Measurements from ENCODE around the gene TXNRD1.

Gene TXNRD1

DNA sequence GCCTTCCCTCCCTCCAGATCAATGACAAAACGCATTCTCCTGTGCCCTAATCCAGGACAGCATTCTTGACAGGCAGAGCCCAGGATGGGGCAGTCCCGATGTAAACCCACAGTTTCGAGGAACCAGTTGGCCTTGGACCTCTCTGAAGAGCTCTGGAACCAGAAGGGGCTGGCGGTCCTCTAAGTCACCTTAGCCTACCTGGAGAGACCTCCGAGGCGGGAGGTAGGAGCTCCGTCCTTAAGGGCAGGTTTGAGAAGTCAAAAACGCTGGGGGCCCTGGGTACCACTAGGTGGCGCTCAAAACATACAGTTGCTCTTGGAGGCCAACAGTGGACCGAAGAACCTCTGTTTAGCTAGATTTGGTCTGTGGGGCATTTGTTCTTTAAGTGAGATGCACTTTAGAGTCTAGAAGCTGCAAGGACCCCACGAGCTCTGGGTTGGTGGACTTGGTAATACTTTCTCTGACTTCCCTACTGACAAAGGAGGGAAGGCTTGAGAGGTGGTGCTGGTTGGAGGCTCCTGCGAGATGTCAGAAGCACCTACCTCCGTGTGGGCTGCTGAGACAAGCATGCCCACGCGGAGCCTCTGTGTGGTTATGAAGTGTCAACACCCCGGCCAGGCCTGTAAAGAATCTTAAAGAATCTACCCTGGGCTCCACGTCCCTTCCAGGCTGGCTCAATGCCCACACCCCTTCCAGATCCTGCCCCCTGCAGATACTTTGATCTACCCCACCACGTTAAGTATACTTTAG is 166.3 kb downstream of the TXNRD1 start:
- Histone ChIP-seq H3K4me3 (ENCODE audit: low read length) (no peak overlapping the region), H4K20me1 (ENCODE audit: control insufficient read depth, insufficient read depth, low read depth, low read length) (no peaks in the 10 kb centered on the region)

DNA sequence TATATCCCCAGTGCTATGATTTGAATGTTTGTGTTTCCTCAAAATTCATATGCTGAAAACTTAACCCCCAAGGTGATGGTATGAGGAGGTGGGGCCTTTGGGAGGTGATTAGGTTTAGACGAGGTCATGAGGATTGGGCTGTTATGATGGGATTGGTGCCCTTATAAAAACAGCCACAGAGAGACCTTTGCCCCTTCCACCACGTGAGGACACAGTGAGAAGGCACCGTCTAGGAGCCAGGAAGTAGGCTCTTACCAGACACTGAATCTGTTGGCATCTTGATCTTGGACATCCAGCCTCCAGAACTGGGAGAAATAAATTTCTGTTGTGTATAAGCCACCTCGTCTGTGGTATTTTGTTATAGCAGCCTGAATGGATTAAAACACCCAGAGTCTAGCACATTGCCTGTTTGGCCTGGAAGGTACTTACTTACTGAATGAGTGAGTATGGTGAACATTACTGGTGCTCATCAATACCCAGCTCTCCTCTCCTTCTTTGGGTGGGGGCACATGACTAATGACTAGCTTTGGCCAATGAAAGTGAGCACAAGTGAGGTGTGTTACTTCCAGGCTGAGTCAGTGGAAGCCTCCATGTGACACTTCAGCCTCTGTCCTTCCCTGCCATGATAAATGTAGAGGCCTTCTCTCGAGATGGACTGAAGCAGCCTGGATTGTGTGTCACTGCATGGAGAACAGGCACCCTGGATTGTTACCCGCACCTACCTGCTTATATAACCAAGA is 168.7 kb downstream of the TXNRD1 start:
- H3K4me3 ChIP-seq (ENCODE audit: low read length) = no peak overlapping the region
- H3K9me2 ChIP-seq (replicated peaks; ENCODE audit: control insufficient read depth, low read length) = no peaks in the 10 kb centered on the region
- peaks cover 7% of the 10 kb centered on the region; the same call in 1 of the 2 replicates for H3K27me3 ChIP-seq (ENCODE audit: control insufficient read depth, low read length)
- no peak overlapping the region for H3K27ac ChIP-seq (ENCODE audit: low read depth, low read length)
- no peaks in the 10 kb centered on the region for H3F3A ChIP-seq (ENCODE audit: control insufficient read depth, insufficient read depth)
- no peaks in the 10 kb centered on the region for H3K36me3 ChIP-seq (ENCODE audit: control insufficient read depth, low read length)
- H3K4me2 ChIP-seq (ENCODE audit: low read length) = no peak overlapping the region
- TF ChIP-seq, protein P1, sequence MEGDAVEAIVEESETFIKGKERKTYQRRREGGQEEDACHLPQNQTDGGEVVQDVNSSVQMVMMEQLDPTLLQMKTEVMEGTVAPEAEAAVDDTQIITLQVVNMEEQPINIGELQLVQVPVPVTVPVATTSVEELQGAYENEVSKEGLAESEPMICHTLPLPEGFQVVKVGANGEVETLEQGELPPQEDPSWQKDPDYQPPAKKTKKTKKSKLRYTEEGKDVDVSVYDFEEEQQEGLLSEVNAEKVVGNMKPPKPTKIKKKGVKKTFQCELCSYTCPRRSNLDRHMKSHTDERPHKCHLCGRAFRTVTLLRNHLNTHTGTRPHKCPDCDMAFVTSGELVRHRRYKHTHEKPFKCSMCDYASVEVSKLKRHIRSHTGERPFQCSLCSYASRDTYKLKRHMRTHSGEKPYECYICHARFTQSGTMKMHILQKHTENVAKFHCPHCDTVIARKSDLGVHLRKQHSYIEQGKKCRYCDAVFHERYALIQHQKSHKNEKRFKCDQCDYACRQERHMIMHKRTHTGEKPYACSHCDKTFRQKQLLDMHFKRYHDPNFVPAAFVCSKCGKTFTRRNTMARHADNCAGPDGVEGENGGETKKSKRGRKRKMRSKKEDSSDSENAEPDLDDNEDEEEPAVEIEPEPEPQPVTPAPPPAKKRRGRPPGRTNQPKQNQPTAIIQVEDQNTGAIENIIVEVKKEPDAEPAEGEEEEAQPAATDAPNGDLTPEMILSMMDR (IDR thresholded peaks at IDR 0.05; ENCODE audit: low read depth, low read length, poor library complexity, severe bottlenecking) = no peak
- TF ChIP-seq EZH2phosphoT487 (IDR thresholded peaks at IDR 0.05; ENCODE audit: borderline replicate concordance, low read length) = no peak
- peaks cover 7% of the 10 kb centered on the region; the same call in 1 of the 2 replicates for H3K4me1 ChIP-seq (ENCODE audit: control insufficient read depth, low read length)
- H4K20me1 ChIP-seq (ENCODE audit: control insufficient read depth, insufficient read depth, low read depth, low read length) = no peaks in the 10 kb centered on the region
- H3K9me3 ChIP-seq (ENCODE audit: control insufficient read depth, insufficient read depth, low read length) = no peaks in the 10 kb centered on the region
- no peaks in the 10 kb centered on the region for H3K79me2 ChIP-seq (ENCODE audit: control insufficient read depth, low read length)

More for the DNA sequence above, 166.3 kb downstream of the TXNRD1 start:
- TF ChIP-seq, protein P1 (IDR thresholded peaks at IDR 0.05; ENCODE audit: low read depth, low read length, poor library complexity, severe bottlenecking) = peak; percentile 95
- TF ChIP-seq EZH2phosphoT487 (IDR thresholded peaks at IDR 0.05; ENCODE audit: borderline replicate concordance, low read length) = no peak
- H3K27ac ChIP-seq (ENCODE audit: low read depth, low read length) = no peak overlapping the region
- H3K79me2 ChIP-seq (ENCODE audit: control insufficient read depth, low read length) = no peaks in the 10 kb centered on the region
- H3K4me1 ChIP-seq (ENCODE audit: control insufficient read depth, low read length) = peaks cover 7% of the 10 kb centered on the region; the same call in 1 of the 2 replicates
- no peaks in the 10 kb centered on the region for H3K9me2 ChIP-seq (replicated peaks; ENCODE audit: control insufficient read depth, low read length)
- no peaks in the 10 kb centered on the region for H3F3A ChIP-seq (ENCODE audit: control insufficient read depth, insufficient read depth)
- H3K36me3 ChIP-seq (ENCODE audit: control insufficient read depth, low read length) = no peaks in the 10 kb centered on the region
- H3K9me3 ChIP-seq (ENCODE audit: control insufficient read depth, insufficient read depth, low read length) = no peaks in the 10 kb centered on the region
- H3K27me3 ChIP-seq (ENCODE audit: control insufficient read depth, low read length) = peaks cover 7% of the 10 kb centered on the region; the same call in 1 of the 2 replicates
- H3K4me2 ChIP-seq (ENCODE audit: low read length) = no peak overlapping the region

DNA sequence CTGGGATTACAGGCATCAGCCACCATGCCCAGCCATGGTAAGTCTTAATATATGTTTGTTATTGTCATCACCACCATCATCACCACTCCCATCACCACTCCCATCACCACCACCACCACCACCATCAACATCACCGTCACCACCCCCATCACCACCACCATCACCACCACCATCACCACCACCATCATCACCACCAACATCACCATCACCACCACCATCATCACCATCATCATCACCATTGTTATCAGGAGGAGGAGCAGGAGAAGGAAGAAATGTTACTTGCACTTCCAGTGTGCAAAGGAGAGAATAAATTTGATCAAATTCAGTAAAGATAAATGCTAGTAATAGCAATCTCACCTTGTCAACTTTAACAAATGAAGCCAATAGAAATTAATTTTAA is 169.9 kb downstream of the TXNRD1 start:
- Histone ChIP-seq H3K27me3 (ENCODE audit: control insufficient read depth, low read length) (peaks cover 7% of the 10 kb centered on the region; the same call in 1 of the 2 replicates), H3K4me2 (ENCODE audit: low read length) (no peak overlapping the region), H4K20me1 (ENCODE audit: control insufficient read depth, insufficient read depth, low read depth, low read length) (no peaks in the 10 kb centered on the region), H3K27ac (ENCODE audit: low read depth, low read length) (no peak overlapping the region), H3K9me2 (replicated peaks; ENCODE audit: control insufficient read depth, low read length) (no peaks in the 10 kb centered on the region), H3K36me3 (ENCODE audit: control insufficient read depth, low read length) (no peaks in the 10 kb centered on the region), H3K4me1 (ENCODE audit: control insufficient read depth, low read length) (peaks cover 7% of the 10 kb centered on the region; the same call in 1 of the 2 replicates), H3K79me2 (ENCODE audit: control insufficient read depth, low read length) (no peaks in the 10 kb centered on the region), H3K9me3 (ENCODE audit: control insufficient read depth, insufficient read depth, low read length) (no peaks in the 10 kb centered on the region), H3K4me3 (ENCODE audit: low read length) (no peak overlapping the region), H3F3A (ENCODE audit: control insufficient read depth, insufficient read depth) (no peaks in the 10 kb centered on the region)
- TF ChIP-seq, protein P1 (IDR thresholded peaks at IDR 0.05; ENCODE audit: low read depth, low read length, poor library complexity, severe bottlenecking) = no peak
- no peak for TF ChIP-seq EZH2phosphoT487 (IDR thresholded peaks at IDR 0.05; ENCODE audit: borderline replicate concordance, low read length)

Data from DOHH2 (cell line).